Measurements from ENCODE around the gene PSMD2. TPM values are rescaled to one million over a fixed set of nuclear protein-coding genes. Genes with fewer than 3 reads are reported as not detected.

Gene PSMD2
- total and polyA plus RNA-seq, 4 donors = 78.7 to 222 (median 166) TPM

DNA sequence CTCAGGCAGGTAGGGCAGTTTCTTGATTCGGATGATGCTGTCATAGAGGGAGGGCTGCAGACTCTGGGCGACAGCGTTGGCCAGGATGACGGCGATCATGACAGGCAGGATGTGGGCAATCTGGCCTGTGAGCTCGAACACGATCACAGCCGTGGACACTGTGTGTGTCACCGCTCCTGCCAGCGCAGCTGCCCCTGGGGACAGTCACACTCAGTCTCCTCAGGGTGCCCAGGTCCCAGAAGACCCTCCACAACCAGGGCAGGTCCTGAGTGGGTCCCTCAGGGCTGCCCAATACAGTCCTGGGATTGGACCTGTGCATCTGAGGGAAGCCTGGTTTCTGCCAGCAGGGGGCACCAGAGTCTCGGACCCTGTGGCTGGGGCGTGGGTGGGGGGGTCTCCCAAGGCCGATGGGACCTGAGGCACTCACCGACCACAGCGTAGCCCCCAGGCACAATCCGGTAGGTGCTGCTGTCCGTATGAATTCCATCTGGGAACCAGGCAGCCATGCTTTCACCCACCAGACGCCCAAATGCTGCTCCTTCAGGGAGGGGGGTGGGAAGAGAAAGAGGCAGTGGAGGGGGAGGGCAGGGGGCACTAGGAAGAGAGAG is 55.2 kb downstream of the PSMD2 start:
- Histone ChIP-seq H3K27ac (ENCODE audit: low read depth in 1 of 2, low read length in 1 of 2) (no peak overlapping the region), H3K9me3 (ENCODE audit: control insufficient read depth in 4 of 4, insufficient read depth in 3 of 4, low read length in 3 of 4) (no peaks in the 10 kb centered on the region), H3K9ac (ENCODE audit: insufficient read depth in 1 of 2, low read length in 2 of 2) (no peak overlapping the region), H3K4me3 (no peak overlapping the region), H3K36me3 (ENCODE audit: control insufficient read depth in 4 of 4, insufficient read depth in 4 of 4, low read length in 4 of 4) (peaks cover 0 to 13% (median 7%) of the 10 kb centered on the region in 4 donors), H3K4me1 (ENCODE audit: control insufficient read depth in 5 of 5, insufficient read depth in 5 of 5, low read length in 5 of 5) (peaks cover 0 to 15% (median 2%) of the 10 kb centered on the region in 5 donors), H3K27me3 (ENCODE audit: control insufficient read depth in 3 of 3, insufficient read depth in 3 of 3, low read length in 2 of 3) (no peaks in the 10 kb centered on the region)
- ATAC-seq (ENCODE audit: insufficient read depth, low FRiP score) (no peak), DNase-seq (no peak)
- TF ChIP-seq, protein P1, sequence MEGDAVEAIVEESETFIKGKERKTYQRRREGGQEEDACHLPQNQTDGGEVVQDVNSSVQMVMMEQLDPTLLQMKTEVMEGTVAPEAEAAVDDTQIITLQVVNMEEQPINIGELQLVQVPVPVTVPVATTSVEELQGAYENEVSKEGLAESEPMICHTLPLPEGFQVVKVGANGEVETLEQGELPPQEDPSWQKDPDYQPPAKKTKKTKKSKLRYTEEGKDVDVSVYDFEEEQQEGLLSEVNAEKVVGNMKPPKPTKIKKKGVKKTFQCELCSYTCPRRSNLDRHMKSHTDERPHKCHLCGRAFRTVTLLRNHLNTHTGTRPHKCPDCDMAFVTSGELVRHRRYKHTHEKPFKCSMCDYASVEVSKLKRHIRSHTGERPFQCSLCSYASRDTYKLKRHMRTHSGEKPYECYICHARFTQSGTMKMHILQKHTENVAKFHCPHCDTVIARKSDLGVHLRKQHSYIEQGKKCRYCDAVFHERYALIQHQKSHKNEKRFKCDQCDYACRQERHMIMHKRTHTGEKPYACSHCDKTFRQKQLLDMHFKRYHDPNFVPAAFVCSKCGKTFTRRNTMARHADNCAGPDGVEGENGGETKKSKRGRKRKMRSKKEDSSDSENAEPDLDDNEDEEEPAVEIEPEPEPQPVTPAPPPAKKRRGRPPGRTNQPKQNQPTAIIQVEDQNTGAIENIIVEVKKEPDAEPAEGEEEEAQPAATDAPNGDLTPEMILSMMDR (IDR thresholded peaks at IDR 0.05; ENCODE audit: control extremely low read depth, extremely low read depth) = peak; percentile 39
- WGBS, 2 donors = 50 to 52% methylated on average over 18 of the region's 18 CpGs

DNA sequence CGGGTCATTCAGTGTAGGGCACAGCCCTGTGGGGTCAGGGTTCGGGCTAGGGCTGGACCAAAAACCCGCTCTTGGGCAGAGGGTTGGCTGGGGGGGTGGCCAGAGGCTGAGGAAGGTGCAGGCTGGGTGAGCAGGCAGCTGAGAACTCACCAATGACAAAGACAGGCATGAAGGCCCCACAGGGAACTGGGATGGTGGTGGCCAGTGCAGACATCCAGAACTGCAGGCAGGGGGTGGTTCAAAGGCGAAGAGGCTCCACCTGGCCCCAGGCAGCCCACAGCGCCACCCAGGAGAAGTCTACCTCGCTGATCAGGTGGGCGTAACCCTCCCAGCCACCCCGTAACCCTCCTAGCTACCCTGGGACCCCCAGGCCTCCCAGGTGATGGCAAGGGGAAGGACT is 55.7 kb downstream of the PSMD2 start:
- H3K27me3 ChIP-seq (ENCODE audit: control insufficient read depth in 3 of 3, insufficient read depth in 3 of 3, low read length in 2 of 3) = no peaks in the 10 kb centered on the region
- TF ChIP-seq, protein P1 (IDR thresholded peaks at IDR 0.05; ENCODE audit: control extremely low read depth, extremely low read depth) = no peak
- no peaks in the 10 kb centered on the region for H3K9me3 ChIP-seq (ENCODE audit: control insufficient read depth in 4 of 4, insufficient read depth in 3 of 4, low read length in 3 of 4)
- ATAC-seq (ENCODE audit: insufficient read depth, low FRiP score) (no peak), DNase-seq (no peak)
- peaks cover 0 to 13% (median 7%) of the 10 kb centered on the region in 4 donors for H3K36me3 ChIP-seq (ENCODE audit: control insufficient read depth in 4 of 4, insufficient read depth in 4 of 4, low read length in 4 of 4)
- H3K27ac ChIP-seq (ENCODE audit: low read depth in 1 of 2, low read length in 1 of 2) = no peak overlapping the region
- WGBS, 2 donors = 81 to 83% methylated on average over 8 of the region's 8 CpGs
- peaks cover 0 to 15% (median 2%) of the 10 kb centered on the region in 5 donors for H3K4me1 ChIP-seq (ENCODE audit: control insufficient read depth in 5 of 5, insufficient read depth in 5 of 5, low read length in 5 of 5)
- H3K4me3 ChIP-seq = no peak overlapping the region
- H3K9ac ChIP-seq (ENCODE audit: insufficient read depth in 1 of 2, low read length in 2 of 2) = no peak overlapping the region

DNA sequence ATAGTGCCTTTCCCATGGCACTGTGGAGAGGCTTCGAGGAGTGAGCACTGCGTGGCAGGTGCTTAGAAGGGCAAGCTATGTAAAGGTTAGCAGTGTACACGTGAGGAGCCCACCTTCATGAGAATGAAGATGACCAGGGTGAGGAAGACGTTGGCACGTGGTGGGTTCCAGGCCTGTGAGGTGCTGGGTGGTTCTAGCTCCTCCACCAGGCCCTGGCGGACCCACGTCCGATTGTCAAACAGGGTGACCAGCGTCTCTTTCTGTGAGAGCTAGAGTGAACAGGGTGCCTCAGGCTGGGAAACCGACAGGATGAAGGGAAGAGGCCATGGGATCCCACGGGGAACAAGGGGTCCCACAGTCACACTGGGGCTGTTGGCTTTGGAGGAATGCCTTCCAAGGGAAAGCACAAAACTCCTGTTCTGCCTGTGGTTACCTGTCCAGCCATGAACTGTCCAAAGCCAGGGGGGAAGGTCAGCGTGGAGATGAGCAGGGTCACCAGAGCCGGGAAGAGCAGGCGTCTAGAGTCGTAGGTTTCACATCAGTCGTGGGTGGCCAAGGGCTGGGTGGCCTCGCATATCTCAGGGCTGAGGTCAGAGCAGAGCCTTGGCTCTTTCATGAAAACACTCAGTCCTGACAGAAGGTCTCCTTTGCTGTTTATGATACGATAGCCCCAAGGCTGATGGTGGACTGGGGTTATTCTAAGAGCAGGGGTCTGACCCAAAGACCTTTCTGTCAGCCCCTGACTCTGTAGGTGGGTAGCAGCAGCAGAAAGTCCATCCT is 56.4 kb downstream of the PSMD2 start:
- 89 to 95% methylated on average over 18 of the region's 18 CpGs for WGBS, 2 donors
- H3K27ac ChIP-seq (ENCODE audit: low read depth in 1 of 2, low read length in 1 of 2) = no peak overlapping the region
- TF ChIP-seq, protein P1 (IDR thresholded peaks at IDR 0.05; ENCODE audit: control extremely low read depth, extremely low read depth) = no peak

More for the DNA sequence above, 56.4 kb downstream of the PSMD2 start:
- H3K9me3 ChIP-seq (ENCODE audit: control insufficient read depth in 4 of 4, insufficient read depth in 3 of 4, low read length in 3 of 4) = no peaks in the 10 kb centered on the region
- H3K9ac ChIP-seq (ENCODE audit: insufficient read depth in 1 of 2, low read length in 2 of 2) = no peak overlapping the region
- DNase-seq = no peak
- H3K4me1 ChIP-seq (ENCODE audit: control insufficient read depth in 5 of 5, insufficient read depth in 5 of 5, low read length in 5 of 5) = peaks cover 0 to 21% (median 3%) of the 10 kb centered on the region in 5 donors
- H3K36me3 ChIP-seq (ENCODE audit: control insufficient read depth in 4 of 4, insufficient read depth in 4 of 4, low read length in 4 of 4) = peaks cover 0 to 13% (median 6%) of the 10 kb centered on the region in 4 donors
- no peaks in the 10 kb centered on the region for H3K27me3 ChIP-seq (ENCODE audit: control insufficient read depth in 3 of 3, insufficient read depth in 3 of 3, low read length in 2 of 3)
- no peak for ATAC-seq (ENCODE audit: insufficient read depth, low FRiP score)
- H3K4me3 ChIP-seq = no peak overlapping the region
